NOMO-1 (cell line): ENCODE results near the gene MID1.

Source experiments
- DNase-seq, 2 experiments: peaks; one replicate each; lab custom pipeline; 2025; ENCODE audit not compliant: unreplicated experiment in 2 of 2; lab: John Stamatoyannopoulos, UW

The MID1 gene

DNA sequence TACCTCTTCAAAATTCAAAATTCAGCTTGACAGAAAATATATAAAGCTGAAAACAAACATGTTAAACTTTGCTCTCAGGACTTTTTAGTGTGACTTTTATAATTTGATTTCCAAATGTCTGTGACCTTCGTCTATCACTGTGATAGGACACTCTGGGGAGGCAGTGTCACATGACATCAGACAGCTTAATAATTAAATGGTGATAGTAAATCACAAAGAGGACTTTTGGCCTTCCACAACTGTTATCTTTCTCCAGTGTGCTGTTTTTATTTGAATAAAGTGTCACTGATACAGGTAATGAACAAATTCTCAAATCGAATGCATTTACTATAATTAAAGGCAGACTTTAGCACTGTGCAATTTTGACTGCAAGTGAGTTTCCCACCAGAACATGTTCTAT is 83.1 kb downstream of the MID1 start:
- DNase-seq, result no peak

DNA sequence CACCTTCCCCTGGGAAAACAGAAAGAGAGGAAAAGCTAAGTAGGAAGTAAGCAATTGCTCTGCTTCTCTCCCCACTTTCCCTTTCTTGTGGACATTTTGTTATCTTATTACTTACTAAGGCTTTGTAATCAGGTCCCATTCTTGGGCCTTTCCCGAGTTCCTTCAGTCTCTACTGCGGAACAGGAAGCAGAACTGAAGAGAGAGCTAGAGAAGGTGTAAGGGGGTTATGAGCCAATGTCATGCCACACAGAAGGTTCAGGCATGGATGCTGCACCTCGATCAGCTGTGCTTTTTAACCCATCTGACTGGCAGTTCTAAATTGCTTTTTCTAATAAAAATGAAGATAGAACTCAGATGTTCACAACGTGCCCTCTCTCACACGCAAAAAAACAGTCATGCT is 83.6 kb downstream of the MID1 start:
- DNase-seq, result no peak

DNA sequence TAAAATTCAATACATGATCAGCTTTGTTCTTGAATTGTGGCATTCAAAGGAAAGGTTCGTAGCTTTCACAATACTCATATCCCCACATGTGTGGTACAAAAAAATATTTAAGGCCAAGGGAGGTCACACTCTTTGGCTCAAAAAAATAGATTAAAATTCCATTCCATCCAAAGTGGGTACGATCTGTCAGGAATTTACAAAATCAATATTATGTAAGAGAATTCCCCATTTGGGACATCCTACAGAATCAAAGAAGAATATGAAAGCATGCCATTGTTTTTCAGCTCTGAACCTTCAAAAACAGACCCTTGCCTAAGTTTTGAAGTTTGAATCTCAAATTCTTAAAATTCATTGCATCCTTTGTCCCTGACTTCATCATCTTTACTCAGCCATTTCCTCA is 85.8 kb downstream of the MID1 start:
- DNase-seq, result no peak

DNA sequence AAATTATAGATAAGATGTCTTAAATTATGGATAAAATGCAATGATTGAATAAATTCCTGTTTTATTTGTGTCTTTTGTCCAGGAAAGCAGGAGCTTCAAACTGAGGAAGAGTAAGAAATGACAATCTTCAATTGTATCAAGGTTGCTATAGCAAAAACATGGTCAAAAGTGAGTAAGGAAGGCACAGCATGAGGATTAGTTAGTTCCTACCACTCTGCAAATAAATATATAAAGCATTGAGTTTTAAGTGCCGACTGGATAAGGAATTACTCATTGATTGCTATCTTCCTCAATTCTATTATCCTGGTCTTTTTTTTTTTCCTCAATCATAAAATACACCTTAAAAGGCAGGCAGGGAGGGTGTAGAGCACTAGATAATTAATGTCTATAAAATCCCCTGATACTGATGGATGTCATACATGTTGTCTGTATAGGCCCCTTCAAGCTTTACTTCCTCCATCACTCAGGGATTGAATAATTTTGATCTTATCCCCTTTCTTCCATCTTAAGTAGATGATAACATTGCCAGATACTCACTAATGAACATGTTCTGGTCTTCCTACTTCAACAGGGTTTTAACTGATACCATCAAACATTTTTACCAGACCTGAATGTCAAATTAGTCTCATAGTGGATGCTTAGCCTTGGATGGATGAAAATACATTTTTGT is 86.6 kb downstream of the MID1 start:
- no peak for DNase-seq

DNA sequence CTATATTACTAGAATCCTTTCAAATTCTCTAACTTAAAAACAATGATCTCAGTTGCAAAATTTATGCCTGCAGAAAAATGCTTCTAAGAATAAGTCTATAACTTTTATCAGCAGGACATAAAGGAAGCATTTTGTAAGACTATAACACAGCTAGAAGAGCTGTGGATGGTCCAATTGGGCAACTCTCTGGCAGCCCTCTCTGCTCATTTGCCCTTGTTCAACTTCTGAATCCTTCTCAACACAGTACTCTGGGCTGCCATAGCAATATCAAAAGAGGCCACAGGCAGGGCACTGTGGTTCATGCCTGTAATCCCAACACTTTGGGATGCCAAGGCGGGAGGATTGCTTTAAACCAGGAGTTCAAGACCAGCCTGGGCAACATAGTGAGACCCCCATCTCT is 88.5 kb downstream of the MID1 start:
- no peak for DNase-seq

DNA sequence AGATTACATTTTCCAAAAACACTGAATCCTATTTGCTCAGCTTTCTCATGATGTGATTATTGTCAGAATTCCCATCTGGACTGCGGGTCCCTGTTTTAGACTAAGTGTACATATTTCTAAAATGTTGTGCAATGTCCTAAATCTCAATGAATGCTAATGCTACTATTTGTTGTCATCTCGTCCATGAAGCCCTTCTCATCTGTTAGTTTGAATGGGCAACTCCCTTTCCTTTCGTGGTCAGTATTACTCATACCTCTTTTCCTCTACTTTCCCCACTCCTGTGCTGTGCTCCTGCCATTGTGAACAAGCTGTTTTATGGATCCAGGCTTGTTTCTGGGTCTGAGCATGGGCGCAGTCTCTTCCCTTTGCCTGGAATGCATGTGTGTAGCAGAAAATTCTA is 91.0 kb downstream of the MID1 start:
- no peak for DNase-seq

DNA sequence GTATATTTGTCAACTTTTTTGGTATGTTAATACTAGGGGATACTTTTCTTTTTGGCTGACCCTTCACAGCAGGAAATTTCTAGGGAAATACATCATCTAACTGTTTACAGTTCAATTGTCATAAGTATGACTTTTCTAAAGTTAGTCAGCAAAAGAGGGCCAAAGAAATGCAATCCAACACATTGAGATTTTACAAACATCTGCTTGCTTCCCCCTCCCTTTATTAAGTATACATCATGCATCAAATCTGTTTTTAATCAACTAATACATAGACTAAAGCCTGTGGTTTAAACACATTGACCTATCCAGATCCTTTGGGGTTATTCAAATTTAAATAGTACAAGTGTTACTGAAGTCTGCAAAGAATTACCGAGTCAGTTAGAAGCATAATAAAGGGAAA is 93.9 kb downstream of the MID1 start:
- no peak for DNase-seq

DNA sequence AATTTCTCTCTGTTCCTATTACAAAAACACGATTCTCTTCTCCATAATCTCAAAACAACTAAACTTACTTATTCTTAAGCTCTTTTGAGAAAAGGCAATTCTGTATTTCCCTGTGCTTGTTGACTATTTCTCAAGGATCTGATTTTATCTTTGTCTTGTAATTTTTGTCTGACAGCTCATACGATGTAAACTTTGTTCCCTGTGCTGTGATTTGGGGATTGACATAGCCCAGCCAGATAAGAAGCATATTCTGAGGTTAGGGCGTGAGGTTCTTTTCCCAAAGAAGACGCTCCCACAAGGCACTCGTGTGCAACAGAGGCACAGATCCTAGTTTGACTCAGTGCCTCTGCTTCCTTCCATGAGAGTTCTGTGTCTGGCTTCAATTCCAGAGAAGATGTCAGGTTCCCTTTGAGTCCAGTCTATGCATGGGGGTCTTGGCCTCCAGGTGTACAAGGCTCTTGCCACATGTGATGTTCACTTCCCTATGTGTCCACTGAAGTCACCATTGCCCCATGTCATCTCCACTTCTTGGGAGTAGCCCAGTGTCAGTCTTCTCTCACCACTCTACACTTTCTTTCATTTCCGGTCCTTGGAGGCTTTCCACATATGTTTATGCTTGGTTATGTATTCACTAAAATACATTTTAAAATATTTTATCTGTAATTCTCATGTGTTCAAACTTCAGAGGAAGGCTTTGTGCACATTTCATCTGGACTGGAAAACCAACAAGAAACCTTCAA is 94.8 kb downstream of the MID1 start:
- no peak for DNase-seq

DNA sequence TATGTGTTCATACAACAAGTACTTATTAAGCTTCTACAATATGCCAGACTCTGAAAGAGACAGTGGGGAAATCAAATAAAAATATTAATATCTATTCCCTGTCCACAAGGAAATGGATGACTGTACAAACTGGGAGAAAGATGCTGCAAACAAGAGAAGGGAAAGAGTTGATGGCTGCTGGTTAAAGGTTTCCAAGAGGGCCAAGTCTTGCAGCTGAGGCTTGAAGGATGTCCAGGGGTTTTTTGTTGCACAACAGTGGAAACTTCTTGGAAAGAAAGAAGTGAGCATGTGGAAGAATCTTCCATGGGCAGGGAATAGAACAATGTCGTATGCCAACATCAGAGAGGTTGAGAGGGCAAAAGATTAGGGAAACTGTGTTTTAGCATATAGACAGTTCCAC is 95.8 kb downstream of the MID1 start:
- no peak for DNase-seq

DNA sequence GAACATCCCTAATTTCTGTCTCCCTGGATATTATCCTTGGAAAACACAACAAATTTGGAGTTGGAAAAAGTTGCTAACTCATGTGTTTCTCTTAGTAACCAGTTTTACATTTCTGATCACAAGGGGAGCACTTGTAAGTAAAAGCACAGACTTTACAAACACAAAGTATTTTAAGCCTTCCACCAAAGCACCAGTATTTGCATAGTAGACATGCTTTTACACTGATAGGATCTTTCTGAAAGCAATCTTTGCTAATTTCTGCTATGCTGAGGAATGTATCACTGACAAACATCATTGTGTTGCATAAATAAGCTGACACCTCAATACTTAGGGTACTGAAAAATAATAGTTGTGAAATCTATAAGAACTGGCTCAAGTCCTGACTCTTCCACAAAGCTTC is 100.6 kb downstream of the MID1 start:
- DNase-seq, result no peak

DNA sequence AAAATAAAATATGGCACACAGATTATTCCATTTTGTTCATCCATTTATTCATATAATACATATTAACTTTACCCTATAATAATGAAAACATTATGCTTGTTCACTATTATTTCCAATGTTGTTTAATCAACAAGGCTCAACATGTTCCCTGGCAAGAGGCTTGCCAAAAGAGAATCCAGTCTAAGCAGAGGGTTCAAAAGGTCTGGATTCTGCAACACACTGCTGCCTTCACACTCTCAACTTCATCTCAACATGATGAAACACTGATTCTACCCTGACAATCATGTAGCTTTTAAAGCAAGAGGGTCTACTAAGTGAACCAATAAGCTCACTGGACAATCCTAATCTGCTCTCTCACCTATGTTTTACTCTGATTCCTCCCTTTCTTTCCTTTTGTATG is 101.1 kb downstream of the MID1 start:
- DNase-seq, result no peak

DNA sequence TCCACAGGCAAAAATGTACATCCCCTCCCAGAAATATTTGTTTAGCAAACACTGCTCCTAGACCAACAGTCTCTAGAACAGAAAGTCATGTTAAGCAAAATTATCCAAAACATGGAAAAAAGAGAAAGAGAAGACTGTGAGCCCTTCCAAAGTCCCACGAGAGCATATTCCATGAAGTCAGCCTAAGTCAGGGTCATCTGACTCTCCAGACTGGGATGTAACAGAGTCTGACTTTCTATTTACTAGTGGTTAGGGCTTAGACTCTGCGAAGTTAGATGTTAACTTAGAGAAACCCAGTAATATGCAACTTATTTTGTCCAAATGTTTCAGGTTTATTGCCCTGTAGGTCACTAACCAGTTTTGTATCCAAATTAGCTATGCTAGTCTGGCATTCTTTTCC is 102.3 kb downstream of the MID1 start:
- no peak for DNase-seq

DNA sequence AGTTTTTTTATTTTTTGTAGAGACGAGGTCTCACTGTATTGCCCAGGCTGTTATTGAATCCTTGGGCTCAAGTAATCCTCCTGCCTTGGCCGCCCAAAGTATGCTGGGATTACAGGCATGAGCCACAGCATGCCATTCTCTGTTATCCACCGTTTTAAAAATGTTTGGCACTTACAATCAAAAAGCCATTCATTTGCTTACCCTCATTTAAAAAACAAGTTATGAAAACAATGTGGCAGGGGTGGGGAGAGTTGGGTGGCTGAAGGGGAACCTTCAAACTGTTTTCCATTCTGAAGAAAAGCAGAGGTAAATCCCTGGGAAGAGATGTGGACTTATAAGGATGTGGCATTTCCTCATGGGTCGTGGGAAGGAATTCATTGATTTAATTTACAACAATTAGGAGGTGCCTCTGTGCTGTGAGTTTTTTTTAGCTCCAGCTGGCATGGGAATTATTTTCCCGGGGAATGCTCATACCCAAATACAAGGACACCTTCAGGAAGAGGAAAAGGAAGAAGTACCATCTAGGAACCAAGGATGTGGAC is 103.5 kb downstream of the MID1 start:
- DNase-seq, result no peak

DNA sequence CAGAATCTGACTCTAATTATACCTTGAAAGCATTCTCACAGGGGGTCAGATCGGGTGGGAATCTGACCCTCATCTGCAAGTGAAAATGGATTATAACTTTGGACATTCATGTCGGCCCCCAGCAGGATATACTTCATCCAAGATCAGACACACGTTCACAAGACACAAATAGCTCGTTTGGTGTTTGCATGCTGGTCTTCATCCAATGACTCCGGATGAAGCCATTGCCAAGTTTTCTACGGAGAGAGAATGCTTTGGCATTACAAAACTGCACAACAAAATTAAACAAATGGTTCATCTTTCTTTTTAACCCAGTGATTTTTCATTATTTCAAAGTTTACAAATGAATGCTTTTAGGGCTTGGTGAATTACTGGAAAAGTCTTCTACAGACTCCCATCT is 105.5 kb downstream of the MID1 start:
- no peak for DNase-seq

DNA sequence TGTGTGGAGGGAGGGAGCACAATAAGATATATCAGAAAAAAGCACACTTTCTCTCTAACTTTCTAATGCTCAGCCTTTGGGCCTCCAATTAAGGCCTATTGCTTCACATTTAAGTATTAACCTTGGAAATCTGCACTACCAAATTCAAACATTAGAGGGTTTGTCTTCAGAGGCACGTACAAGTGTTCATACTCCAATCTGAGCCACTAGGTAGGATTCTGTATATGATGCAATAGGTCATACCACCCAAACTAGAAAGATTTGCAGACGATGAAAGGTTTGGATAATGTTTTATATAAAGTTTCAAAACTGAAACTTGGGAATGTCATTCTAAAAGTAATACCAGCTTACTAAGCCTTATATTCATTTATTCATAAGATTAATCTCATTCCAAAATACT is 106.4 kb downstream of the MID1 start:
- no peak for DNase-seq

DNA sequence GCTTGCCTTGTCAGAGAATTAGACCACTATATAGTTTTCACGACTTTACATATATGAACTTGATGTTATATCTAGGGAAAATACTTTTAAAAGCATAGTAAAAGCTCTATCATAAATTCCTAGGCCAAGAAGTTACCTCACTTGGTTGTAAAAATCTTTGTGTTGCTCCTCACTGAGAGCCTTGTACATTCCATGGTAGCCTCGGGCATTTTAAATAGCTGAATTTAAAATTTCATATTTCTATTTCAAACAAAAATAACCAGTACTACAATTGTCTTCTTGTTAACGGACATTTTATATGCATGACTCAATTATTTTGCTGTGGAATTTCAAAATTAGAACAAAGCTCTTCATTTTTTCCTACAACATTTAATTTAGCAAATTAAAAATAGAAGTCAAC is 107.6 kb downstream of the MID1 start:
- DNase-seq, result no peak

DNA sequence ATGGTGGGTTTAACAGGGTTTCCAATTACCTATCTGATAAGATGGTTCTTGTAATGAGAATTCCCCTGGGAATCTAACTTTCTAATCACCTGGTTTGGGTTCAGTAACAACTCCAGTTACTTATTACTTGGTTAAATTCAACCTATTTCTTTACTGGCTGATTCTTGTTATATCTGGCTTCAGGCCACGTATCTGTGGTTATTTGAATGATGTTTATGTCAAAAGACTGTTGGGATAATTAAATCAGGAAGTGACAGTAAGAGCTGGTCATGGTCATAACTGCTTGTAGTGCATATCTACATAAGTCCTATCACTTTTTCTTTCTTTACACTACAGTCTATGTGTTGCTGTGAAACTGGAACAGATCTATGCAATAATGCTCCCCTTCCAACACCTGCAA is 108.1 kb downstream of the MID1 start:
- peak; percentile 23 to 89 for DNase-seq

DNA sequence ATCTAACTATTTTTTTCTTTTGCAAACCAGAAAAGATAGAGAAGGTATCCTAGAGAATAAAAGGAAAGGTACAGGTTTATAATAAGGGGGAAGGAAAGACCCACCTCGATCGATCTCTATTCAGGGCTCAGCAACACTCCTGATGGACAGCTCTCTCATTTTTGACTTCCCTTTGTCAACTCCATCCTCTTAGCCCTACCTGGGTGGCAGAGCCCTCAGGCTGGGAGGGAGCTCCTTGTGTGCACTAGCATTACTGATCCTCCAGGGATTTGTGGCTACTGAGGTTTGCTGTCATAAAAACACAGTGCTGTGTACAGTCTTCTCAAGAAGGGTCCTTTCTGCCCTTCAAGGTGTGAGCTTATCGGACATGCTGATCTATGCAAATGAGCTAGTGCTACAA is 111.0 kb downstream of the MID1 start:
- DNase-seq, result no peak

DNA sequence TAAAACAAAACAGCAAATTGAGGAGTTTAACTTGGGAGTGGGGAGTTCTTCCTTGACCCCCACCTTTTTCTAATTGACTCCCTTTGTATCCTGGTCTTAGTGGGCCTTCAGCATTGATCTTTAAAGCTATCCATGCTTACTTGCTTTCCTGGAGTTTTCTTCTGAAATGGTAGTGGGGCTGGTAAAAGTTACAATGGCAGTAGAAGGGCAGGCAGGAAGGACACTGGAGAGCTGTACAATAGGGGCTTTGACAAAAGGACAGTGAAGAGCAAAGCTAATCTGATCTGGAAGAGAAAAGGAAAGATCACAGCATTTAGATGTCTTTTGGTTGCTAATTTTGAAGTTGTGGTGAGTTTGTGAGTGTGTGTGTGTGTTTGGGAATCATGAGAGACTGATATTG is 111.5 kb downstream of the MID1 start:
- no peak for DNase-seq

DNA sequence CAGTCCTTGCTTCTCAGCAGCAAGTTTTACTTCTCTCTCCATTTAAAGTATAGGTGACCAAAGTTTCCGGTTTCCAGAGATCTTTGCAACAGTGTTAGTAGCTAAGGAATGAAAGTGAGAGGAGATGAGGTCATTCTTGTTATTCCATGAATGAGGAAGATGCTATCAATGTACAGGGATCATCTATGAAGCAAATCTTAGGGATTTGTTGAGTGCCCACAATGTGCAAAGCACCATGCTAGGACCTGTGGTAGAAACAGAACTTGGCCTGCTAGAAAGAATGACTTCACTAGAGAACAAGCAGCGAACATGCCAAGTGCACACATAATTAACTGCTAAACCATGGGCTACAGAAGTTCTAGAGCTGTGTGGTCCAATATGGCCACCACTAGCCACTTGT is 112.5 kb downstream of the MID1 start:
- DNase-seq, result no peak

DNA sequence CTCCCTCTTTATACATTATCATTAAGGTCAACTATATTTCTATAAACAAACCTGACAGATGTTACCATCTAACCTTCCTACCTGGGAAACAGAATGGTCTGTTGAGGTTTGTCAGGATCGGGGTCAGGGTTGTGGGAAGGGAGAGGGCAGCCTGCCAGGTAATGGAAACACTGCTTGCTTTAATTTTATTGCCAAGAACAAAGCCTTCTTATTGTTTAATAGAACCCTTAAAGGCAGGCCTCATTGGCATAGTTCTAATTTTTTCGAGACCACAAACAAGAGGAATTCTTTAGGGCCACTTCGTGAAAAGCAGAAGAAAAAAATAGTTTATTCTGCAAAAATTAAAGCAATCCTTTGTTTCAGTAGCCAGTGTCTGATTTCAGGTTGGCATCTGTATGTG is 113.2 kb downstream of the MID1 start:
- no peak for DNase-seq

DNA sequence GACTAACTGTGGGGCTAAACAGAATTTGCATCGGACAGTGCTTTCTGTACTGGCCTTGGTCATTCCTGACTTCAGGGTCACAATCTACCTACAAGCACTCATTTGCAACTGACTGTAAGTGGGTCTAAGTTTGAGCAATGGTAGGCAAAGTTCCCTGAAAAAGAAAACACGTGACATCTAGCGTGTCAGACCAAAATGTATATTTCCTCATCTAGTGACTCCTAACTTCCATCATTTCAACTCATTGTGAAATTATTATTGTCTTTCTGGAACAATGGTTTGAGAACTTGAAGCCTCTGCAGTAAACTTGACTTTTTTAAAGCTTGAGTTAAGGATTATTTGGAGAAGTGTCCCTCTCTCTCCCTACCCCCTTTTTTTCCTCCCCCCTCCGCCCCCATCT is 113.6 kb downstream of the MID1 start:
- DNase-seq, result peak; percentile 14 to 80
